HepG2 (cell line): ENCODE measurements around the gene ZNF22. TPM values are rescaled to one million over a fixed set of nuclear protein-coding genes. Genes with fewer than 3 reads are reported as not detected.
A peak's percentile ranks its signal among the peaks of the same experiment; 100 is the strongest.

ENCODE experiments used
- DR1 ChIP-seq: sonication (generic); formaldehyde crosslinking; IDR thresholded peaks from 2 replicates; pipeline ENCODE4 v1.8.0; 2021; ENCODE audit warnings: mild to moderate bottlenecking, missing genetic modification reagents, inconsistent platforms
- ELF3 ChIP-seq: IDR thresholded peaks from 2 replicates; pipeline ENCODE4 v1.6.1; 2016; ENCODE audit warnings: missing genetic modification reagents, missing compliant biosample characterization
- EP300 ChIP-seq, 3 experiments: sonication (generic) in 1 of 3; formaldehyde crosslinking in 1 of 3; IDR thresholded peaks; 2 replicates each; pipeline versions ENCODE4 v1.5.1 to v1.6.1; 2011 to 2020; ENCODE audit warnings: low read depth in 2 of 3, low read length in 2 of 3, borderline replicate concordance in 1 of 3, improper control_type of control experiment in 1 of 3, mild to moderate bottlenecking in 1 of 3, missing genetic modification reagents in 1 of 3, moderate library complexity in 1 of 3
- KIAA2018 ChIP-seq: sonication (generic); formaldehyde crosslinking; IDR thresholded peaks from 2 replicates; pipeline ENCODE4 v1.5.0; 2020; ENCODE audit warnings: mild to moderate bottlenecking, missing genetic modification reagents, borderline replicate concordance
- SIN3A ChIP-seq: IDR thresholded peaks from 2 replicates; pipeline ENCODE4 v1.6.1; 2011; ENCODE audit warnings: low read depth, mild to moderate bottlenecking, control low read depth, low read length, borderline replicate concordance
- TMF1 ChIP-seq: sonication (generic); formaldehyde crosslinking; IDR thresholded peaks from 2 replicates; pipeline ENCODE4 v1.8.1; 2022; ENCODE audit warnings: low read depth, missing genetic modification reagents
- YEATS4 ChIP-seq: sonication (generic); formaldehyde crosslinking; IDR thresholded peaks from 2 replicates; pipeline ENCODE4 v1.4.0; 2020; ENCODE audit warnings: missing genetic modification reagents, borderline replicate concordance
- ZNF674 ChIP-seq: sonication (generic); formaldehyde crosslinking; IDR thresholded peaks from 2 replicates; pipeline ENCODE4 v1.5.0; 2020; ENCODE audit warnings: low read depth, mild to moderate bottlenecking, missing genetic modification reagents
- ZNF781 ChIP-seq: sonication (generic); formaldehyde crosslinking; IDR thresholded peaks from 2 replicates; pipeline ENCODE4 v1.5.1; 2020; ENCODE audit warnings: borderline replicate concordance, mild to moderate bottlenecking, missing genetic modification reagents; ENCODE audit errors: not compliant biosample characterization
- polyA plus RNA-seq, 8 experiments: library from polyadenylated mRNA; depleted of rRNA in 3 of 8; stranded (reverse) in 7 of 8; unstranded in 1 of 8; fragments of >200 nt; fragmentation: Illumina TruSeq in 4 of 8; extraction: Trizol in 4 of 8; gene quantifications; 2 replicates each; pipeline versions ENCODE4 v1.2.1 to v1.2.3, GENCODE V29; 2011 to 2016; ENCODE audit warnings: low read depth in 4 of 8, missing spikeins in 1 of 8, mixed read lengths in 1 of 8; ENCODE audit not compliant: insufficient read depth in 1 of 8
- total RNA-seq, 5 experiments: library from RNA; depleted of rRNA; stranded (reverse); fragments of >200 nt; fragmentation: Illumina TruSeq; extraction: Trizol; gene quantifications; 2 replicates each; pipeline ENCODE4 v1.2.3, GENCODE V29; 2016; ENCODE audit warnings: low read depth in 1 of 5
- TF ChIP-seq, protein P1 (sequence below): conservative IDR thresholded peaks from 2 replicates; pipeline ENCODE4 v1.6.1; 2018; ENCODE audit warnings: missing genetic modification reagents
- TF ChIP-seq, protein P2 (sequence below): fragments of 450-650 bp; IDR thresholded peaks from 2 replicates; pipeline ENCODE4 v1.6.1; 2016
- TF ChIP-seq, protein P3 (sequence below): sonication (generic); formaldehyde crosslinking; IDR thresholded peaks from 2 replicates; pipeline ENCODE4 v1.4.0; 2020; ENCODE audit warnings: missing genetic modification reagents

The ZNF22 gene
- total and polyA plus RNA-seq, 2 of the 13 experiments (the other 11 are each of a cell fraction or from before 2014, with no cell fraction given) = 0.40 to 1.3 TPM

DNA sequence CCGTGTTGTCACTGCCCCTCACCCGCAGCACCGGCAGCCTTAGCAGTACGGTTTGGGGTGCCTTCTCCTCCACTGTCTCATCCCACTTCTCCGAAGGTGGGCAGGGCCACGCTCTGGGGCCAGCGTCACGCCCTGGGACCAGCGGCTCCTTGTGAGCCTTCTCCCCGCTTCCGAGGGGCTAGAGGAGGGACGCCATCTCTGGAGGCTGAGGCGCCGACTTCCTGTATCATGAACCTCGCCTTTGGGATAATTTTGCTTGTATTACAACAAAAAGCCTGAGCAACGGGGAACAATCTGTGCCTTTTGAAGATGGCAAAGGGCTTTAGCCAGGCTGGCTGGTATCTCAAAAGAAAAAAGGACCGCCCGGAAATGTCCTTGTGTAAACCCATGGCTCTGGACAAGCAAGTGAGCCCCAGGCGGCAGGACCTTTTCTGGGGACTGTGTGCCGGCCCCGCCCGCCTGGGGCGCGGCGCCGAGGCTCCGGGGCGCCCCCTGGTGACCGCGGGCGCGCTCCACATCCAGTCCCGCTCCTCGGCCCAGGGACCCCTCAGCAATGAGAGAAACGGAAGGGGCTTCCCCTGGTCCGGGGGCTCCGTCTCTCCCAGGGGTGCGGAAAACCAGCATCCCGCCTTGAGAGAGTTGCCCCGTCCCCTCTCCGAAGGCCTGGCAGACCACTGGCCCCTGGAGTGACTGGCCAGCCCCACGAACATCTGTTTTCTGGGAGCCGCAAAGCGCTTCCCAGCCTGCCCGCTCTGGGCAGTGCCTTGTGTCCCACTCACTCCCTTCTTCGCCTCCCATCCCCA is 25.9 kb upstream of the ZNF22 start (continued):
- TF ChIP-seq, protein P1, sequence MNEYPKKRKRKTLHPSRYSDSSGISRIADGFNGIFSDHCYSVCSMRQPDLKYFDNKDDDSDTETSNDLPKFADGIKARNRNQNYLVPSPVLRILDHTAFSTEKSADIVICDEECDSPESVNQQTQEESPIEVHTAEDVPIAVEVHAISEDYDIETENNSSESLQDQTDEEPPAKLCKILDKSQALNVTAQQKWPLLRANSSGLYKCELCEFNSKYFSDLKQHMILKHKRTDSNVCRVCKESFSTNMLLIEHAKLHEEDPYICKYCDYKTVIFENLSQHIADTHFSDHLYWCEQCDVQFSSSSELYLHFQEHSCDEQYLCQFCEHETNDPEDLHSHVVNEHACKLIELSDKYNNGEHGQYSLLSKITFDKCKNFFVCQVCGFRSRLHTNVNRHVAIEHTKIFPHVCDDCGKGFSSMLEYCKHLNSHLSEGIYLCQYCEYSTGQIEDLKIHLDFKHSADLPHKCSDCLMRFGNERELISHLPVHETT = no peak
- no peak for TF ChIP-seq YEATS4 (CRISPR knock-in tag)
- TF ChIP-seq ZNF674 (CRISPR knock-in tag) = no peak
- no peak for TF ChIP-seq ZNF781
- TF ChIP-seq, protein P2, sequence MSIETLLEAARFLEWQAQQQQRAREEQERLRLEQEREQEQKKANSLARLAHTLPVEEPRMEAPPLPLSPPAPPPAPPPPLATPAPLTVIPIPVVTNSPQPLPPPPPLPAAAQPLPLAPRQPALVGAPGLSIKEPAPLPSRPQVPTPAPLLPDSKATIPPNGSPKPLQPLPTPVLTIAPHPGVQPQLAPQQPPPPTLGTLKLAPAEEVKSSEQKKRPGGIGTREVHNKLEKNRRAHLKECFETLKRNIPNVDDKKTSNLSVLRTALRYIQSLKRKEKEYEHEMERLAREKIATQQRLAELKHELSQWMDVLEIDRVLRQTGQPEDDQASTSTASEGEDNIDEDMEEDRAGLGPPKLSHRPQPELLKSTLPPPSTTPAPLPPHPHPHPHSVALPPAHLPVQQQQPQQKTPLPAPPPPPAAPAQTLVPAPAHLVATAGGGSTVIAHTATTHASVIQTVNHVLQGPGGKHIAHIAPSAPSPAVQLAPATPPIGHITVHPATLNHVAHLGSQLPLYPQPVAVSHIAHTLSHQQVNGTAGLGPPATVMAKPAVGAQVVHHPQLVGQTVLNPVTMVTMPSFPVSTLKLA = no peak
- peak; percentile 39; the same call in 1 of the 2 replicates for TF ChIP-seq SIN3A
- TF ChIP-seq KIAA2018 = no peak
- TF ChIP-seq ELF3 (CRISPR knock-in tag) = peak; percentile 55; the same call in 1 of the 2 replicates
- TF ChIP-seq, protein P3, sequence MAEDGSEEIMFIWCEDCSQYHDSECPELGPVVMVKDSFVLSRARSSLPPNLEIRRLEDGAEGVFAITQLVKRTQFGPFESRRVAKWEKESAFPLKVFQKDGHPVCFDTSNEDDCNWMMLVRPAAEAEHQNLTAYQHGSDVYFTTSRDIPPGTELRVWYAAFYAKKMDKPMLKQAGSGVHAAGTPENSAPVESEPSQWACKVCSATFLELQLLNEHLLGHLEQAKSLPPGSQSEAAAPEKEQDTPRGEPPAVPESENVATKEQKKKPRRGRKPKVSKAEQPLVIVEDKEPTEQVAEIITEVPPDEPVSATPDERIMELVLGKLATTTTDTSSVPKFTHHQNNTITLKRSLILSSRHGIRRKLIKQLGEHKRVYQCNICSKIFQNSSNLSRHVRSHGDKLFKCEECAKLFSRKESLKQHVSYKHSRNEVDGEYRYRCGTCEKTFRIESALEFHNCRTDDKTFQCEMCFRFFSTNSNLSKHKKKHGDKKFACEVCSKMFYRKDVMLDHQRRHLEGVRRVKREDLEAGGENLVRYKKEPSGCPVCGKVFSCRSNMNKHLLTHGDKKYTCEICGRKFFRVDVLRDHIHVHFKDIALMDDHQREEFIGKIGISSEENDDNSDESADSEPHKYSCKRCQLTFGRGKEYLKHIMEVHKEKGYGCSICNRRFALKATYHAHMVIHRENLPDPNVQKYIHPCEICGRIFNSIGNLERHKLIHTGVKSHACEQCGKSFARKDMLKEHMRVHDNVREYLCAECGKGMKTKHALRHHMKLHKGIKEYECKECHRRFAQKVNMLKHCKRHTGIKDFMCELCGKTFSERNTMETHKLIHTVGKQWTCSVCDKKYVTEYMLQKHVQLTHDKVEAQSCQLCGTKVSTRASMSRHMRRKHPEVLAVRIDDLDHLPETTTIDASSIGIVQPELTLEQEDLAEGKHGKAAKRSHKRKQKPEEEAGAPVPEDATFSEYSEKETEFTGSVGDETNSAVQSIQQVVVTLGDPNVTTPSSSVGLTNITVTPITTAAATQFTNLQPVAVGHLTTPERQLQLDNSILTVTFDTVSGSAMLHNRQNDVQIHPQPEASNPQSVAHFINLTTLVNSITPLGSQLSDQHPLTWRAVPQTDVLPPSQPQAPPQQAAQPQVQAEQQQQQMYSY (CRISPR knock-in tag) = peak; percentile 12; the same call in 1 of the 2 replicates
- TF ChIP-seq EP300 (IDR thresholded peaks at IDR 0.05; ENCODE audit: low read depth in 2 of 2, low read length in 2 of 2) = peak in 1 of 2 experiments; percentile 33; a peak in 1 of 4 replicates
- no peak for TF ChIP-seq EP300 (CRISPR knock-in tag; IDR thresholded peaks at IDR 0.05; ENCODE audit: borderline replicate concordance)
- no peak for TF ChIP-seq TMF1 (CRISPR knock-in tag)
- no peak for TF ChIP-seq DR1 (CRISPR knock-in tag)
